Daoy (cell line): ENCODE results near the gene SERPINE1. TPM values are rescaled to one million over a fixed set of nuclear protein-coding genes. Genes with fewer than 3 reads are reported as not detected.

ENCODE experiments used
- total RNA-seq: library from RNA; depleted of rRNA; stranded (reverse); fragments of >200 nt; shearing (Covaris generic); gene quantifications from 2 replicates; pipeline ENCODE4 v1.2.3, GENCODE V29; 2014; rRNA removed

SERPINE1 gene
- total RNA-seq, 1 experiment from 2014 or later: 845 TPM

Other genes with a start within 250 kb of the SERPINE1 start
- 4.8 and 6.1 TPM in 2 replicates for gene UFSP1, start 237.4 kb upstream of the SERPINE1 start, total RNA-seq
- 0.46 TPM in 1 of 2 replicates, not detected in the other for gene ACHE, start 231.2 kb upstream of the SERPINE1 start, total RNA-seq
- not detected in 2 replicates for gene MUC3A, start 177.6 kb upstream of the SERPINE1 start, total RNA-seq
- gene MUC12, start 157.5 kb upstream of the SERPINE1 start, total RNA-seq: 1.4 and 8.7 TPM in 2 replicates
- gene MUC17, start 107.0 kb upstream of the SERPINE1 start, total RNA-seq: not detected in 2 replicates
- 9.8 and 12.6 TPM in 2 replicates for gene TRIM56, start 41.6 kb upstream of the SERPINE1 start, total RNA-seq
- 320 and 364 TPM in 2 replicates for gene AP1S1, start 27.4 kb downstream of the SERPINE1 start, total RNA-seq
- gene VGF, start 38.5 kb downstream of the SERPINE1 start, total RNA-seq: 6.5 and 10.3 TPM in 2 replicates
- not detected in 2 replicates for gene NAT16, start 53.2 kb downstream of the SERPINE1 start, total RNA-seq
- gene MOGAT3, start 73.9 kb downstream of the SERPINE1 start, total RNA-seq: not detected in 2 replicates
- 107 and 139 TPM in 2 replicates for gene PLOD3, start 90.5 kb downstream of the SERPINE1 start, total RNA-seq
- gene ZNHIT1, start 91.1 kb downstream of the SERPINE1 start, total RNA-seq: 271 and 277 TPM in 2 replicates
- 4.9 and 5.8 TPM in 2 replicates for gene CLDN15, start 110.7 kb downstream of the SERPINE1 start, total RNA-seq
- 294 and 310 TPM in 2 replicates for gene FIS1, start 118.0 kb downstream of the SERPINE1 start, total RNA-seq
- gene IFT22, start 194.7 kb downstream of the SERPINE1 start, total RNA-seq: 98.7 and 112 TPM in 2 replicates
- 0.11 TPM in 1 of 2 replicates, not detected in the other for gene COL26A1, start 235.8 kb downstream of the SERPINE1 start, total RNA-seq